GM19240 (cell line): ENCODE results near the gene LRRN2.

Experiments used
- DNase-seq: peaks from one replicate; pipeline ENCODE4 v3.0.0; 2011; ENCODE audit warnings: low spot score; ENCODE audit not compliant: insufficient read length

Gene LRRN2

DNA sequence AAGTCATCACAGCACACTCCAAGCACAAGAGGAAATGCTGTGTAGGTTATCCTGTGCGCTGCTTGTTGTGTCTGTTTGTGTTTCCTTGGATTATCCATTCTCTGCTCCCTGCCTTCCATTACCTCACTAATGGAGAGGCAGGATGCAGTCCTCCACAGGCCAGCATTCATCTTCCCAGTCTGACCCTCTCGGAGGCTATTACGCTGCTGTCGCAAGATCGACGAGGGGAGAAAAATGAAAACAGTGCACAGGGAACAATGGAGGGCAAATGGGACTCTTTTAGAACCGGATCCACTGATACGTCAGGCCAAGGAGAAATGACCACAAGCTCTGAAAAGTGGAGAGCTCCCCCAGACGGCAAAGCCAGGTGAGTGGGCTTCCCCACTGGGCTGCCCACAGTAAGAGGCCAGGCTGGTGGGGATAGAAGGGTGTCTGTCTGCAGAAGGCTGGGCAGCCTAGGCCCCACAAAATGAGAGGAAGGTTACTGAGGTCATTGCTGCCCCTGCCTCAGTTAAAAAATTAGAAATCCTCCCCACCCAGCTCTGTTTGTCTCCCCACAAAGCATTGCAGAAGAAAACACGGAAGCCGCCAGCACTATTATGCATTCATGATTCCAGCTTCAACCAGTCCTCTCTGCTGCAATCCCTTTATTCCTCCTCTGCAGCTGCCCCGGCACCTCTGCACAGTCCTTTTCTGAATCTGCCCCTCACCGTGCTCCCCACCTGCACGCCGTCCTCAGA, 21.7 kb downstream of the LRRN2 start:
- DNase-seq, result no peak

- no peak for DNase-seq
Observed at GRCh38 chr1:204662530-204662929, 23.0 kb downstream of the LRRN2 start.

GRCh38 chr1:204660509-204660908, 25.0 kb downstream of the LRRN2 start:
- no peak for DNase-seq

GRCh38 chr1:204659056-204659455, 26.5 kb downstream of the LRRN2 start:
- DNase-seq, result no peak

GRCh38 chr1:204658295-204658694, 27.2 kb downstream of the LRRN2 start:
- no peak for DNase-seq

DNA sequence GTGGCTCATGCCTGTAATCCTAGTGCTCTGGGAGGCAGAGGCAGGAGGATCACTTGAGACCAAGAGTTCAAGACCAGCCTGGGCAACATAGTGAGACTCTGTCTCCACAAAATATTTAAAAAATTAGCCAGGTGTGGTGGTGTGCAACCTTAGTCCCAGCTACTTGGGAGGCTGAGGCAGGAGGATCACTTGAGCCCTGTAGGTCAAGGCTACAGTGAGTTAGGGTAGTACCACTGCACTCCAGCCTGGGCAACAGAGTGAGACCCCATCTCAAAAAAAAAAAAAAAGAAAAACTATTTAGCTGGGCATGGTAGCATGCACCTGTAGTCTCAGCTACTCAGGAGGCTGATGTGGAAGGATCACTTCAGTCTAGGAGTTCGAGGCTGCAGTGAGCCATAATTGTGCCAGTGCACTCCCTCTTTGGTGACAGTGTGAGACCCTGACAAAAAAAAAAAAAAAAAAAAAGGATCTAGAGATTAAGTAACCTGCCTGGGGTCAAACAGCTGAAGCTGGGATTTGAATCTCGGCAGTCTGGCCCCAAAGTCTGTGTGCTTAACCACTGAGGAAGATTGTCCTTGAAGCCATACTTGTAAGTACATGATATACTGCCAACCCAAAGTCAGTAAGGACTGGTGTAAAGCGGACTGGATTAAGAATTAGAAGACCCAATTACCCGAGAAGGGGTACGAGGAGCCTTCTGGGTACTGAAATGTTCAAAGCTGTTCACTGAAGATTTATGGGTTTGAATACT, 31.8 kb downstream of the LRRN2 start:
- DNase-seq, result no peak

DNA sequence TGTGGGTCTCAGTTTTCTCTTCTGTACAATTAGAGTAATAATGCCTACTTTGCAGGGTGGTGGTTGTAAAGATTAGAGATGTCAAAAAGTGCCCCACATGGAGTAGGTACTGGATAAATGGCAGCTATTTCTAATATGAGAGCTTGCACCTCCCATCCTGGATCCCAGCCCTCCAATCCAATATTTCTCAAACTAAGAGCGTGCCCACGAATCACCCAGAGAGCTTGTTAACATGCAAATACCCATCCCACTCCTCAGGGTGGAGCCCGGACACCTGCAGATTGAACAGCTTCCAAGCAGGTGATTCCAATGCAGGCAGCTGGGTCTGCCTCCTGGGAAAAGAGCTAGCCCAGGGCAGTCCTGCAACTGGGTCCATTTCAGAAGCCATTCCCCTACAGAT, 33.0 kb downstream of the LRRN2 start:
- DNase-seq, result no peak

DNA sequence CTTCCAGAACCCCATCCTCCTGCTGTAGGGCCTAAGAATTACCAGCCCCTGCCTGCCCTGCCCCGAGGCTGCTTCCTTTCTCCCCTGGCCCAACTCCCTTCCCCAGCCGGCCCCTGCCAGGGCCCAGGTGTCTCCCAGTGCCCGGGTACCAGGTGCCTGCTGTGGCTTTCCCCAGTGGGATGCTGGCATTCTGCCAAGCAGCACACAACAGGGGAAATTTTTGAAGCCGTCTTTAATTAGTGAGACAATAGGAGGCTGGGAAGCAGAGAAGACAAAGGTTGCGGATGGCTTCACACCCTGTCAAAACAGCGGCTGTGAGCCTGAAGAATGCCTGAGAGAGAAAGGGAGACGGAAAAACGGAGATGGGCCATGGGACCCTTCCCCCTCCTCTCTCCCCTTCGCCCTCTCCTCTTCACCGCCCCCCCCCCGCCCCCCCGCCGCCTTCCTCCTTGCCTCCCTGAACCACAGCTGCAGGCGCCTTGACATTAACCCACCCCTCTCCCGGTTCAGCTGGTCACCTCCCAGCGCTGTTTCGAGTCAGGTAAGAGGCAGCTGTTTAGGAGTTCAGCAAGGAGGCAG, 33.6 kb downstream of the LRRN2 start:
- DNase-seq, result no peak

GRCh38 chr1:204650911-204651570, 34.5 kb downstream of the LRRN2 start:
- DNase-seq, result no peak

GRCh38 chr1:204649721-204650521, 35.6 kb downstream of the LRRN2 start:
- DNase-seq, result no peak

- no peak for DNase-seq
Observed at GRCh38 chr1:204648576-204648975, 37.0 kb downstream of the LRRN2 start.

GRCh38 chr1:204647805-204648153, 37.8 kb downstream of the LRRN2 start:
- no peak for DNase-seq

- peak; percentile 60 for DNase-seq
Observed at GRCh38 chr1:204647114-204647804, 38.3 kb downstream of the LRRN2 start.

DNA sequence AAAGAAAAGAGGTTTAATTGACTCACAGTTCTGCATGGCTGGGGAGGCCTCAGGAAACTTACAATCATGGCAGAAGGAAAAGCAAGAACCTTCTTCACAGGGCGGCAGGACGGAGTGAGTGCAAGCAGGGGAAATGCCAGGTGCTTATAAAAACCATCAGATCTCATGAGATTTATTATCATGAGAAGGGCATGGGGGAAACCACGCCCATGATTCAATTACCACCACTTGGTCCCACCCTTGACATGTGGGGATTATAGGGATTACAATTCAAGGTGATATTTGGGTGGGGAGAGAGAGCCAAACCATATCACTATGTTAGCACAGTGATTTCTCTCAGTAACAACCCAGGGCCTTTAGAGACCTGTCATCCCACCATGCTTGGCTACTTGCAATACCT, 39.9 kb downstream of the LRRN2 start:
- no peak for DNase-seq

GRCh38 chr1:204645251-204645650, 40.3 kb downstream of the LRRN2 start:
- no peak for DNase-seq

GRCh38 chr1:204643503-204643902, 42.0 kb downstream of the LRRN2 start:
- DNase-seq, result no peak

GRCh38 chr1:204641936-204642335, 43.6 kb downstream of the LRRN2 start:
- no peak for DNase-seq

GRCh38 chr1:204641455-204641854, 44.1 kb downstream of the LRRN2 start:
- no peak for DNase-seq

- no peak for DNase-seq
Observed at GRCh38 chr1:204640578-204640977, 45.0 kb downstream of the LRRN2 start.

GRCh38 chr1:204634260-204634910, 51.2 kb downstream of the LRRN2 start:
- DNase-seq, result no peak
